Chondrocyte (in vitro differentiated cells): ENCODE data around the gene FOXA2. TPM values are rescaled to one million over a fixed set of nuclear protein-coding genes. Genes with fewer than 3 reads are reported as not detected.

Source experiments
- DNase-seq: peaks from one replicate; pipeline ENCODE4 v3.0.0; 2021; ENCODE audit warnings: mixed read lengths, low spot score
- H3K27ac Mint-ChIP-seq: one replicate; pipeline ENCODE4 v1.8.0; 2021; ENCODE audit warnings: mild to moderate bottlenecking, moderate library complexity, mixed read lengths; ENCODE audit not compliant: unreplicated experiment
- H3K27me3 Mint-ChIP-seq: 2 replicates; pipeline ENCODE4 v1.8.0; 2021; ENCODE audit warnings: low read depth, mixed read lengths
- H3K36me3 Mint-ChIP-seq: 2 replicates; pipeline ENCODE4 v1.8.0; 2021; ENCODE audit warnings: low read depth, mixed read lengths
- H3K4me1 Mint-ChIP-seq: 2 replicates; pipeline ENCODE4 v1.8.0; 2021; ENCODE audit warnings: low read depth, mild to moderate bottlenecking, mixed read lengths
- H3K4me3 Mint-ChIP-seq: one replicate; pipeline ENCODE4 v1.8.0; 2021; ENCODE audit warnings: mild to moderate bottlenecking, moderate library complexity, mixed read lengths; ENCODE audit not compliant: unreplicated experiment
- H3K9me3 Mint-ChIP-seq: 2 replicates; pipeline ENCODE4 v1.8.0; 2021; ENCODE audit warnings: low read depth, mixed read lengths
- total RNA-seq: library from RNA; stranded (reverse); gene quantifications from 3 replicates; pipeline ENCODE4 v1.2.1, GENCODE V29; 2021
- TF ChIP-seq, protein P1 (sequence below): fragments of 200-600 bp; sonication (generic); IDR thresholded peaks from 2 replicates; pipeline ENCODE4 v1.5.0; 2021; ENCODE audit warnings: antibody characterized with exemption, mild to moderate bottlenecking, moderate library complexity

The FOXA2 gene
- total RNA-seq, 1 donor from 2014 or later = not detected

DNA sequence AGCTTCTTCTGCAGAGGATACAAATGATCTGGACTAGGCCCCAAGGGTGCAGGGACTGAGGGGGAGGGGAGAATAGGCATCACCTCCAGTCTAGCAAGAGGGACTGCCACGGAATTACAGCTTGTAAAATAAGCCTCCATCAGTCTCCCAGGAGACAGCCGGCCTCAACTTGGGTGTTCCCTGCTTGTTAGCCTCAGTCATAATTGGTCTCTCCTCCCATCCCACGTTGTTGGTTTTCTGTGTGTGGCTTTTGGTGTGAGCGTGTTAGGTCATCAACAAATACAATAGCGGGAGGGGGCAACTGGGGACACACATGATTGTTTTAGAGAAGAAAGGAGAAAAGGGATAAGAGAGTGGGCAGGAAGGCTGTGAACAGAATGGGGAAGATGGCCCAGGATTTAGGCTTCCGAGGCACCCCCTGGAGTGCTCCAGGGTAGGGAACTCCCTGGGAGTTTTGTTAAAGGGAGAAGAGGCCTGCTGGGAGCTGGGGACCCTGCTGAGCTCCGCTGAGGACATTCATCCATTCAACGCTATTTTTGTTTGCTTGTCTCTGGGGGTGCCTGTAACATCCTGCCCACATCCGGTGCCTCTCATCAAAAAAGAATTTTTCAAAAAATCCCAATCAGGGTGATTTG is 9.2 kb downstream of the FOXA2 start:
- peaks cover 88% of the 10 kb centered on the region for H3K27me3 Mint-ChIP-seq
- H3K27ac Mint-ChIP-seq = no peak overlapping the region
- DNase-seq = no peak
- TF ChIP-seq, protein P1, sequence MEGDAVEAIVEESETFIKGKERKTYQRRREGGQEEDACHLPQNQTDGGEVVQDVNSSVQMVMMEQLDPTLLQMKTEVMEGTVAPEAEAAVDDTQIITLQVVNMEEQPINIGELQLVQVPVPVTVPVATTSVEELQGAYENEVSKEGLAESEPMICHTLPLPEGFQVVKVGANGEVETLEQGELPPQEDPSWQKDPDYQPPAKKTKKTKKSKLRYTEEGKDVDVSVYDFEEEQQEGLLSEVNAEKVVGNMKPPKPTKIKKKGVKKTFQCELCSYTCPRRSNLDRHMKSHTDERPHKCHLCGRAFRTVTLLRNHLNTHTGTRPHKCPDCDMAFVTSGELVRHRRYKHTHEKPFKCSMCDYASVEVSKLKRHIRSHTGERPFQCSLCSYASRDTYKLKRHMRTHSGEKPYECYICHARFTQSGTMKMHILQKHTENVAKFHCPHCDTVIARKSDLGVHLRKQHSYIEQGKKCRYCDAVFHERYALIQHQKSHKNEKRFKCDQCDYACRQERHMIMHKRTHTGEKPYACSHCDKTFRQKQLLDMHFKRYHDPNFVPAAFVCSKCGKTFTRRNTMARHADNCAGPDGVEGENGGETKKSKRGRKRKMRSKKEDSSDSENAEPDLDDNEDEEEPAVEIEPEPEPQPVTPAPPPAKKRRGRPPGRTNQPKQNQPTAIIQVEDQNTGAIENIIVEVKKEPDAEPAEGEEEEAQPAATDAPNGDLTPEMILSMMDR = no peak
- H3K36me3 Mint-ChIP-seq = peaks cover 2% of the 10 kb centered on the region
- peaks cover 10% of the 10 kb centered on the region for H3K4me1 Mint-ChIP-seq
- no peaks in the 10 kb centered on the region for H3K9me3 Mint-ChIP-seq
- no peak overlapping the region for H3K4me3 Mint-ChIP-seq

GRCh38 chr20:22574545-22575086 is 9.8 kb downstream of the FOXA2 start:
- DNase-seq = no peak
- peaks cover 2% of the 10 kb centered on the region for H3K36me3 Mint-ChIP-seq
- H3K27me3 Mint-ChIP-seq = peaks cover 86% of the 10 kb centered on the region
- H3K27ac Mint-ChIP-seq = no peak overlapping the region
- peaks cover 10% of the 10 kb centered on the region for H3K4me1 Mint-ChIP-seq
- TF ChIP-seq, protein P1 = no peak
- H3K9me3 Mint-ChIP-seq = no peaks in the 10 kb centered on the region
- H3K4me3 Mint-ChIP-seq = no peak overlapping the region

DNA sequence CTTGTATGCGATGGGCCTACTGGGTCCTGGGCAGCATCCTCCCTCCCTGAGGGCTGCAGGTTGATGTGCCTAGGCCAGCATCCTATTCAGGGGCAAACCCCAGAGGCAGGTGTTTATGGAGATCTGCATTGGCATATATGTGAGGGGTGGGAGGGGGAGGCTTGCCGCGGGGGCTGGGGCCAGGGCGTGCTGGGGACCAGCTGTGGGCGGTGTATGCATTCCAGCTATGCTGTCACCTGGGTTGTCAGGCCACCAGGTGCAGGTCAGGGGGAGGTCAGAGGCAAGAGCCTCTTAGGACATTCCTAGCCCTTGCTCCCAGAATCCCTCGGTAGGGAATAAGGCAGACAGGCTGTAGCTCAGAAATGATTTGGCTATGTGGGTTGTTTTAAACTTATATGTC is 11.9 kb downstream of the FOXA2 start:
- no peak overlapping the region for H3K27ac Mint-ChIP-seq
- no peaks in the 10 kb centered on the region for H3K4me1 Mint-ChIP-seq
- TF ChIP-seq, protein P1 = no peak
- H3K9me3 Mint-ChIP-seq = no peaks in the 10 kb centered on the region
- H3K4me3 Mint-ChIP-seq = no peak overlapping the region
- H3K36me3 Mint-ChIP-seq = no peaks in the 10 kb centered on the region
- no peak for DNase-seq
- H3K27me3 Mint-ChIP-seq = peaks cover 87% of the 10 kb centered on the region

DNA sequence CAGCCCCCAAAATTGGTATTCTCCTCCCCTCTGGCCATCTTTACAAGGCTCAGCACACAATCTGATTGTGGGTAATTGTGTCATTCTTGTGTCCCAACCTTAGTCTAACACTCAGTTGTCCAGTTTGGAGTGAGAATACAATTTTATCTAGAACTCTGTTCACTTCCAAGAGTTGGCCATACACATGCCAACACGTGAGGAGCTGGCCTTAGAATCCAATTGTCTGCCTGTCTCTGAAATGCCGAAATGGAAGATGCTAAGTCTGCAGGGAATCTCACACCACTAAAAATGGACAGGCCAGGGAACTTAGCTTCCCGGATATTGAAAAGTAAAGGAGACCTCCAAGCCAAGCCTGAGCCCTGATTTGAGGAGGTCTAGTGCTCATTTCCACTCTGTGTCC is 12.3 kb downstream of the FOXA2 start:
- TF ChIP-seq, protein P1 = no peak
- no peak for DNase-seq
- no peaks in the 10 kb centered on the region for H3K36me3 Mint-ChIP-seq
- H3K9me3 Mint-ChIP-seq = no peaks in the 10 kb centered on the region
- H3K27me3 Mint-ChIP-seq = peaks cover 87% of the 10 kb centered on the region
- H3K27ac Mint-ChIP-seq = no peak overlapping the region
- H3K4me3 Mint-ChIP-seq = no peak overlapping the region
- H3K4me1 Mint-ChIP-seq = no peaks in the 10 kb centered on the region

- Mint-ChIP-seq H3K27ac (no peak overlapping the region), H3K4me1 (no peaks in the 10 kb centered on the region), H3K9me3 (no peaks in the 10 kb centered on the region), H3K36me3 (no peaks in the 10 kb centered on the region), H3K27me3 (peaks cover 83% of the 10 kb centered on the region), H3K4me3 (no peak overlapping the region)
- TF ChIP-seq, protein P1 = no peak
- no peak for DNase-seq
Measured at GRCh38 chr20:22569353-22569752, 15.0 kb downstream of the FOXA2 start.
